Esophagus muscularis mucosa (tissue), 4 donors: ENCODE measurements around the gene POLE3.

ENCODE experiments used
- CTCF ChIP-seq, 3 experiments: fragments of 200-600 bp in 2 of 3; fragments of 450-650 bp in 1 of 3; sonication (generic) in 2 of 3; IDR thresholded peaks; one replicate each; pipeline ENCODE4 v1.5.1; 2017 to 2019; ENCODE audit warnings: antibody characterized with exemption in 3 of 3, mild to moderate bottlenecking in 2 of 3, moderate library complexity in 1 of 3
- EP300 ChIP-seq: sonication (generic); formaldehyde crosslinking; IDR thresholded peaks from one replicate; pipeline ENCODE4 v1.6.1; 2017; ENCODE audit warnings: antibody characterized with exemption
- POLR2A ChIP-seq: fragments of 450-650 bp; IDR thresholded peaks from one replicate; pipeline ENCODE4 v1.6.1; 2017; ENCODE audit warnings: antibody characterized with exemption, moderate library complexity, mild to moderate bottlenecking, low read depth

GRCh38 chr9:113425072-113425471 lies 14.6 kb upstream of the POLE3 start:
- no peak for TF ChIP-seq CTCF (IDR thresholded peaks at IDR 0.05)
- TF ChIP-seq POLR2A: no peak
- no peak for TF ChIP-seq EP300
